IMR-90 (cell line): ENCODE results near the gene TRIP4.

Source experiments
- BHLHE40 ChIP-seq: fragments of 150-350 bp; IDR thresholded peaks from 2 replicates; pipeline ENCODE4 v1.6.1; 2016; ENCODE audit warnings: mild to moderate bottlenecking, low read depth, low read length
- CEBPB ChIP-seq: IDR thresholded peaks from 2 replicates; pipeline ENCODE4 v1.6.1; 2012; ENCODE audit warnings: low read depth, low read length, improper control_type of control experiment
- CHD1 ChIP-seq: IDR thresholded peaks from 2 replicates; pipeline ENCODE4 v1.6.1; 2012; ENCODE audit warnings: low read depth, low read length, improper control_type of control experiment
- MAZ ChIP-seq: IDR thresholded peaks from 2 replicates; pipeline ENCODE4 v1.6.1; 2012; ENCODE audit warnings: low read depth, mild to moderate bottlenecking, low read length, improper control_type of control experiment, moderate library complexity, borderline replicate concordance
- MXI1 ChIP-seq: IDR thresholded peaks from 2 replicates; pipeline ENCODE4 v1.6.1; 2012; ENCODE audit warnings: low read depth, mild to moderate bottlenecking, low read length, moderate library complexity, borderline replicate concordance
- NFE2L2 ChIP-seq: fragments of 150-350 bp; IDR thresholded peaks from 2 replicates; pipeline ENCODE4 v1.6.1; 2016; ENCODE audit warnings: low read depth, mild to moderate bottlenecking, low read length
- POLR2A ChIP-seq: IDR thresholded peaks from 2 replicates; pipeline ENCODE4 v1.6.1; 2012; ENCODE audit warnings: mild to moderate bottlenecking, low read depth, low read length
- RAD21 ChIP-seq: IDR thresholded peaks from 2 replicates; pipeline ENCODE4 v1.6.1; 2012; ENCODE audit warnings: low read length, improper control_type of control experiment
- RCOR1 ChIP-seq: IDR thresholded peaks from 2 replicates; pipeline ENCODE4 v1.6.1; 2012; ENCODE audit warnings: mild to moderate bottlenecking, low read length, improper control_type of control experiment; ENCODE audit not compliant: insufficient replicate concordance
- RFX5 ChIP-seq: IDR thresholded peaks from 2 replicates; pipeline ENCODE4 v1.8.0; 2012; ENCODE audit warnings: low read depth, mild to moderate bottlenecking, low read length, moderate library complexity
- SMC3 ChIP-seq: fragments of 150-350 bp; IDR thresholded peaks from 2 replicates; pipeline ENCODE4 v1.6.1; 2016; ENCODE audit warnings: low read depth, mild to moderate bottlenecking, antibody characterized with exemption, low read length, moderate library complexity
- TF ChIP-seq, protein P1 (sequence below): conservative IDR thresholded peaks from 2 replicates; pipeline ENCODE4 v1.5.1; 2012; ENCODE audit warnings: mild to moderate bottlenecking, low read depth, low read length, improper control_type of control experiment
- TF ChIP-seq, protein P2 (sequence below): fragments of 150-350 bp; IDR thresholded peaks from 2 replicates; pipeline ENCODE4 v1.6.1; 2017; ENCODE audit warnings: mild to moderate bottlenecking, antibody characterized with exemption, low read length, low read depth
- TF ChIP-seq, protein P3 (sequence below): fragments of 150-350 bp; IDR thresholded peaks from 2 replicates; pipeline ENCODE4 v1.6.1; 2016; ENCODE audit warnings: low read depth, mild to moderate bottlenecking, low read length, moderate library complexity, borderline replicate concordance

DNA sequence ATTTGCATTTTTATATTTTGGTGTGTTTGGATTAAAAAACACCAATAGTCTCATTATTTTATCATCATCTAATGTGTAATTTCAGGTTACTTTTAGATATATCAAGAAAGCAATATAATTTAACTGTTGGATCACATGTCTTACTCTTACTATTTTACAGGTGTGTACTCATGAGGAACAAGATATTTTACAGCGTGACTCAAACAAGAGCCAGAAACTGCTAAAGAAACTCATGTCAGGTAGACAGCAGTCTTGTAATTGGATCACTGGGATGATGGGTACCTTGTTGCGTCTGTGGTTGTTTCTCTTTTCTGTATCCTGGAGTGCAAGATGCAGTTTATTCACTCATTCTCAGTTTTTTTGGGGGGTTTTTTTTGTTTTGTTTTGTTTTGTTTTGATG lies 12.9 kb downstream of the TRIP4 start:
- TF ChIP-seq CEBPB (no peak), POLR2A (no peak), MXI1 (no peak), NFE2L2 (no peak), RFX5 (no peak), MAZ (no peak), BHLHE40 (no peak), SMC3 (no peak), RAD21 (no peak), CHD1 (no peak), RCOR1 (no peak)
- TF ChIP-seq, protein P1, sequence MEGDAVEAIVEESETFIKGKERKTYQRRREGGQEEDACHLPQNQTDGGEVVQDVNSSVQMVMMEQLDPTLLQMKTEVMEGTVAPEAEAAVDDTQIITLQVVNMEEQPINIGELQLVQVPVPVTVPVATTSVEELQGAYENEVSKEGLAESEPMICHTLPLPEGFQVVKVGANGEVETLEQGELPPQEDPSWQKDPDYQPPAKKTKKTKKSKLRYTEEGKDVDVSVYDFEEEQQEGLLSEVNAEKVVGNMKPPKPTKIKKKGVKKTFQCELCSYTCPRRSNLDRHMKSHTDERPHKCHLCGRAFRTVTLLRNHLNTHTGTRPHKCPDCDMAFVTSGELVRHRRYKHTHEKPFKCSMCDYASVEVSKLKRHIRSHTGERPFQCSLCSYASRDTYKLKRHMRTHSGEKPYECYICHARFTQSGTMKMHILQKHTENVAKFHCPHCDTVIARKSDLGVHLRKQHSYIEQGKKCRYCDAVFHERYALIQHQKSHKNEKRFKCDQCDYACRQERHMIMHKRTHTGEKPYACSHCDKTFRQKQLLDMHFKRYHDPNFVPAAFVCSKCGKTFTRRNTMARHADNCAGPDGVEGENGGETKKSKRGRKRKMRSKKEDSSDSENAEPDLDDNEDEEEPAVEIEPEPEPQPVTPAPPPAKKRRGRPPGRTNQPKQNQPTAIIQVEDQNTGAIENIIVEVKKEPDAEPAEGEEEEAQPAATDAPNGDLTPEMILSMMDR = no peak
- TF ChIP-seq, protein P2, sequence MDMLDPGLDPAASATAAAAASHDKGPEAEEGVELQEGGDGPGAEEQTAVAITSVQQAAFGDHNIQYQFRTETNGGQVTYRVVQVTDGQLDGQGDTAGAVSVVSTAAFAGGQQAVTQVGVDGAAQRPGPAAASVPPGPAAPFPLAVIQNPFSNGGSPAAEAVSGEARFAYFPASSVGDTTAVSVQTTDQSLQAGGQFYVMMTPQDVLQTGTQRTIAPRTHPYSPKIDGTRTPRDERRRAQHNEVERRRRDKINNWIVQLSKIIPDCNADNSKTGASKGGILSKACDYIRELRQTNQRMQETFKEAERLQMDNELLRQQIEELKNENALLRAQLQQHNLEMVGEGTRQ = no peak
- TF ChIP-seq, protein P3, sequence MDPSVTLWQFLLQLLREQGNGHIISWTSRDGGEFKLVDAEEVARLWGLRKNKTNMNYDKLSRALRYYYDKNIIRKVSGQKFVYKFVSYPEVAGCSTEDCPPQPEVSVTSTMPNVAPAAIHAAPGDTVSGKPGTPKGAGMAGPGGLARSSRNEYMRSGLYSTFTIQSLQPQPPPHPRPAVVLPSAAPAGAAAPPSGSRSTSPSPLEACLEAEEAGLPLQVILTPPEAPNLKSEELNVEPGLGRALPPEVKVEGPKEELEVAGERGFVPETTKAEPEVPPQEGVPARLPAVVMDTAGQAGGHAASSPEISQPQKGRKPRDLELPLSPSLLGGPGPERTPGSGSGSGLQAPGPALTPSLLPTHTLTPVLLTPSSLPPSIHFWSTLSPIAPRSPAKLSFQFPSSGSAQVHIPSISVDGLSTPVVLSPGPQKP = no peak
